Heart right ventricle (tissue), 16 donors: ENCODE data around the gene DSCAM. TPM values are rescaled to one million over a fixed set of nuclear protein-coding genes. Genes with fewer than 3 reads are reported as not detected.
A peak's percentile ranks its signal among the peaks of the same experiment; 100 is the strongest.

ENCODE experiments used
- ATAC-seq, 8 donors: fragments of 200-7000 bp; cut with Tn5 transposase; one replicate each; pipeline ENCODE4 v1.9.1; 2020; ENCODE audit warnings: mild to moderate bottlenecking in 8 of 8, moderate library complexity in 8 of 8, moderate number of reproducible peaks in 1 of 8
- DNase-seq, 2 donors: peaks; one replicate each; pipeline ENCODE4 v3.0.0-alpha.2; 2020
- H3K27ac ChIP-seq, 10 donors: fragments of 200-600 bp; sonication (generic) in 2 of 10; one replicate each; pipeline versions ENCODE4 v1.5.0 to v1.8.0; 2020 to 2022; ENCODE audit warnings: mild to moderate bottlenecking in 3 of 10
- H3K27me3 ChIP-seq, 7 donors: fragments of 200-600 bp; one replicate each; pipeline ENCODE4 v1.8.0; 2021 to 2022; ENCODE audit warnings: mild to moderate bottlenecking in 2 of 7
- H3K36me3 ChIP-seq, 9 donors: fragments of 200-600 bp; sonication (generic) in 1 of 9; one replicate each; pipeline versions ENCODE4 v1.5.0 to v1.8.0; 2020 to 2022; ENCODE audit warnings: mild to moderate bottlenecking in 2 of 9
- H3K4me1 ChIP-seq, 9 donors: fragments of 200-600 bp; sonication (generic) in 1 of 9; one replicate each; pipeline versions ENCODE4 v1.5.0 to v1.8.0; 2020 to 2022; ENCODE audit warnings: mild to moderate bottlenecking in 4 of 9
- H3K4me3 ChIP-seq, 10 donors: fragments of 200-600 bp; sonication (generic) in 2 of 10; one replicate each; pipeline versions ENCODE4 v1.5.0 to v1.8.0; 2020 to 2022; ENCODE audit warnings: mild to moderate bottlenecking in 7 of 10, moderate library complexity in 2 of 10
- H3K9me3 ChIP-seq, 11 donors: fragments of 200-600 bp in 10 of 11; sonication (generic) in 2 of 11; one replicate each; pipeline versions ENCODE4 v1.5.0 to v1.8.0; 2013 to 2022; ENCODE audit warnings: mild to moderate bottlenecking in 2 of 11, control low read depth in 1 of 11, moderate library complexity in 1 of 11
- WGBS, 2 donors: extraction: QIAGEN DNeasy Blood & Tissue Kit; methylation state at CpG; one replicate each; pipeline ENCODE4 v1.1.7; 2013; ENCODE audit warnings: inconsistent platforms in 1 of 2; 5-methylcytosine and 5-hydroxymethylcytosine counted together
- intact Hi-C, 10 donors: fragments of 100-400 bp; cut with DNase I; formaldehyde crosslinking; loops; one replicate each; pipeline versions ENCODE4 v1.11.1 to v1.14.2; 2022
- polyA plus RNA-seq, 2 donors: library from polyadenylated mRNA; stranded (reverse); fragments of 200-250 nt; gene quantifications; one replicate each; pipeline ENCODE4 v1.2.3, GENCODE V29; 2013
- total RNA-seq, 10 donors: library from RNA; stranded (reverse); fragmentation: NEBNext Ultra II Directional in 3 of 10; extraction: Animal tissue kit (Norgen Biotek cat#: 25700) in 3 of 10; gene quantifications; one replicate each; pipeline versions ENCODE4 v1.2.1 to v1.2.4, GENCODE V29; 2021 to 2023
- TF ChIP-seq, protein P1 (sequence below), 9 donors: fragments of 200-600 bp; sonication (generic) in 2 of 9; IDR thresholded peaks; one replicate each; pipeline versions ENCODE4 v1.5.0 to v1.8.0; 2021 to 2022; ENCODE audit warnings: antibody characterized with exemption in 9 of 9, mild to moderate bottlenecking in 5 of 9, moderate library complexity in 1 of 9
- donor health status: Arrhythmogenic right ventricular cardiomyopathy.
- donor health status: ischemic (EF 13 %, LVEDD 7.1; RV severe dilation, severe dysfunction).
- donor health status: healthy with polysubstance abuse.
- donor health status: DM: no; HTN: yes; CAD: no.
- donor health status: DM: no; HTN: no; CAD: no.
- donor health status: ischemic (EF 25% LVEDD 6.9; RV normal size, moderate dysfunction).
- donor health status: ischemic (EF 25% LVEDD 5.7; RV mildly dilated, moderate dysfunction).
- donor health status: healthy.
- donor health status: DM: yes; HTN: yes; CAD: no.
- donor health status: Ischemic cardiomyopathy.
- donor health status: ischemic (EF 35%, LVEDD 5.7; RV mildly dilated, moderate dysfunction).
- donor health status: nonischemic (EF 11% LVEDD 7.7; RV severe dilation, severe dysfunction).
- donor health status: DM: yes; HTN: yes; CAD: no.
- donor health status: PGD.
- donor health status: ischemic (EF 29% LVEDD 5.4; RV normal size, mild dysfunction).
- donor health status: nonischemic (EF 23%, LVEDD 6.1; RV moderate dilation, normal function).

The DSCAM gene
- total and polyA plus RNA-seq, 12 donors, result 0.03 to 0.04 TPM; not detected in 10

DNA sequence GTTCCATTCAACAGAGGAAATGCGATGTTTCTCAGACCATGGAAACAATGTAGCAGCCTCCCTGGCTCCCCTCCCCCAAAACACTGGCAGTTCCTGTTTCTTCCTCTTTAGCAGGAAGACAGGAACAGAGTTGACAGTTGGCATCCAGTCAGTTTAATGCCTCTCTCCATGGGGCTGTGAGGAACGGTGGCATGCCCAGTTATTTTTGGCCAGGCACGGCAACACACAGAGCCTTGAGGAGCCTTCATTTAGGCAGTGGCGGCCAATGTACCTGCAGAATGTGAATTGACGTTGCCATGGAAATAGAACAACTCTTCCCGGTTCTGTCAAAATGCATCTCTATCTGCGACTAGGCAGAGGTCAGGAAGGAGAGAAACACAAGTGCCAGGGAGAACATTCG is 330.6 kb downstream of the DSCAM start:
- Histone ChIP-seq H3K27me3 (peaks cover 0 to 6% (median 0%) of the 10 kb centered on the region in 7 donors), H3K27ac (no peak overlapping the region), H3K36me3 (no peaks in the 10 kb centered on the region), H3K9me3 (no peaks in the 10 kb centered on the region), H3K4me1 (peaks cover 0 to 6% (median 0%) of the 10 kb centered on the region in 9 donors), H3K4me3 (no peak overlapping the region)
- intact Hi-C loops, result no loop called here
- TF ChIP-seq, protein P1, sequence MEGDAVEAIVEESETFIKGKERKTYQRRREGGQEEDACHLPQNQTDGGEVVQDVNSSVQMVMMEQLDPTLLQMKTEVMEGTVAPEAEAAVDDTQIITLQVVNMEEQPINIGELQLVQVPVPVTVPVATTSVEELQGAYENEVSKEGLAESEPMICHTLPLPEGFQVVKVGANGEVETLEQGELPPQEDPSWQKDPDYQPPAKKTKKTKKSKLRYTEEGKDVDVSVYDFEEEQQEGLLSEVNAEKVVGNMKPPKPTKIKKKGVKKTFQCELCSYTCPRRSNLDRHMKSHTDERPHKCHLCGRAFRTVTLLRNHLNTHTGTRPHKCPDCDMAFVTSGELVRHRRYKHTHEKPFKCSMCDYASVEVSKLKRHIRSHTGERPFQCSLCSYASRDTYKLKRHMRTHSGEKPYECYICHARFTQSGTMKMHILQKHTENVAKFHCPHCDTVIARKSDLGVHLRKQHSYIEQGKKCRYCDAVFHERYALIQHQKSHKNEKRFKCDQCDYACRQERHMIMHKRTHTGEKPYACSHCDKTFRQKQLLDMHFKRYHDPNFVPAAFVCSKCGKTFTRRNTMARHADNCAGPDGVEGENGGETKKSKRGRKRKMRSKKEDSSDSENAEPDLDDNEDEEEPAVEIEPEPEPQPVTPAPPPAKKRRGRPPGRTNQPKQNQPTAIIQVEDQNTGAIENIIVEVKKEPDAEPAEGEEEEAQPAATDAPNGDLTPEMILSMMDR (IDR thresholded peaks at IDR 0.05), result no peak
- WGBS, 2 donors, result 17 to 18% methylated on average over 8 of the region's 8 CpGs
- ATAC-seq, result peak in 2 of 8 donors; percentile 50 to 53
- DNase-seq, result peak in 1 of 2 donors; percentile 32

GRCh38 chr21:40512590-40512989 is 334.4 kb downstream of the DSCAM start:
- H3K9me3 ChIP-seq, result no peaks in the 10 kb centered on the region
- no peak overlapping the region for H3K4me3 ChIP-seq
- ATAC-seq (no peak), DNase-seq (no peak)
- intact Hi-C loops, result no loop called here
- no peak overlapping the region for H3K27ac ChIP-seq
- peaks cover 0 to 6% (median 0%) of the 10 kb centered on the region in 7 donors for H3K27me3 ChIP-seq
- H3K4me1 ChIP-seq, result peaks cover 0 to 6% (median 0%) of the 10 kb centered on the region in 9 donors
- TF ChIP-seq, protein P1 (IDR thresholded peaks at IDR 0.05), result peak in 7 of 9 donors; percentile 12 to 42 (median 31)
- H3K36me3 ChIP-seq, result no peaks in the 10 kb centered on the region
- WGBS, 2 donors, result 82 to 89% methylated on average over 11 of the region's 11 CpGs

GRCh38 chr21:40507978-40508377 is 339.0 kb downstream of the DSCAM start:
- 87 to 88% methylated on average over 2 of the region's 2 CpGs for WGBS, 2 donors
- DNase-seq, result no peak
- no peak overlapping the region for H3K4me3 ChIP-seq
- ATAC-seq, result no peak
- H3K9me3 ChIP-seq, result no peaks in the 10 kb centered on the region
- no peak overlapping the region for H3K27ac ChIP-seq
- TF ChIP-seq, protein P1 (IDR thresholded peaks at IDR 0.05), result no peak
- peaks cover 0 to 9% (median 0%) of the 10 kb centered on the region in 7 donors for H3K27me3 ChIP-seq
- H3K4me1 ChIP-seq, result peaks cover 0 to 3% (median 0%) of the 10 kb centered on the region in 9 donors
- intact Hi-C loops, result no loop called here
- no peaks in the 10 kb centered on the region for H3K36me3 ChIP-seq

DNA sequence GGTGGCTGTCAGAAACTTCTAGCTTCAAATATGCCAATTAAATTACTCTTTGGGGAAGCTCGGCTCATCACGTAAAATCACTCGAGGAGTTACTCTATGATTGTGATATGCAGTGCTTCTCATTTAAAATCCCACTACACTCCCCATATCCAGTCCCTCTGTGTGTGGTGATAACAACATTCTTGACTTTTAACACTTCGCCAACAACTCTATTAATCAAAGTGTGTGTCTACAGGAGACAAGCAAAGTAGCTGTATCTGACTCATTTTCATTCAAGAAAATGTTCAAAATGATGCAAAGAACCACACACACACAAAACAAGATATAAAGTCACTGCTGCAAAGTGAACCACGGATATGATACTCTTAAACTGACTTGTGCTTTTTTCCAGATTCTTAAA is 341.3 kb downstream of the DSCAM start:
- peaks cover 0 to 12% (median 2%) of the 10 kb centered on the region in 7 donors for H3K27me3 ChIP-seq
- intact Hi-C loops, result no loop called here
- ATAC-seq, result no peak

More for the DNA sequence above, 341.3 kb downstream of the DSCAM start:
- TF ChIP-seq, protein P1 (IDR thresholded peaks at IDR 0.05), result no peak
- DNase-seq, result no peak
- WGBS, 2 donors, result 25 to 34% methylated on average over 5 of the region's 5 CpGs
- Histone ChIP-seq H3K9me3 (no peaks in the 10 kb centered on the region), H3K36me3 (no peaks in the 10 kb centered on the region), H3K27ac (no peak overlapping the region), H3K4me3 (no peak overlapping the region), H3K4me1 (peaks cover 0 to 3% (median 0%) of the 10 kb centered on the region in 9 donors)
